ENCODE results near the gene TMEM179B. TPM values are rescaled to one million over a fixed set of nuclear protein-coding genes. Genes with fewer than 3 reads are reported as not detected.

The TMEM179B gene
- total RNA-seq, 1 experiment from 2014 or later, result 51.6 TPM

DNA sequence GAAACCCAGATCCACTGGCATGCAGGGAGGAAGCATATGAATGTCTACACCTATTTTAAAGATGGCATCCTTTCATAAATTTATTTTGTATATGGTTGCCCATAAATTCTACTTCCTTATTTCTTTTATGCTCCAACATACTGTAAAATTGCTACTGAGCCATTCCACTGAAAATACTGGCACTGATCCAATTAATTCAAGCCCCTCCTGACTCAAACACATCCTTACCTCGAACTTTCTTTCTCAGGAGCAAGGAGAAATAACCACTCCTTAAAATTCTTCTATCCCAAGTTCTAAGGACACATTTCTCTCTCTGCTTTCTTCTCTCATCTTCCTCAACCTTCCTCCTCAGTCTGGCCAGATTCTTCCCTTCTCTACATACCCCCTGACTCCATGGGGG is 23.5 kb downstream of the TMEM179B start:
- Histone ChIP-seq H3K9me2 (ENCODE audit: insufficient read depth) (no peaks in the 10 kb centered on the region), H2AFZ (ENCODE audit: low read depth, low read length, poor library complexity, severe bottlenecking) (no peak overlapping the region), H3K27ac (ENCODE audit: low read depth, low read length) (no peak overlapping the region), H3K36me3 (ENCODE audit: control insufficient read depth in 1 of 2, insufficient read depth in 2 of 2, low read length in 2 of 2) (no peaks in the 10 kb centered on the region; a peak in 1 of 4 replicates), H3K9me3 (ENCODE audit: control insufficient read depth in 1 of 2, insufficient read depth in 1 of 2, low read depth in 1 of 2, low read length in 2 of 2) (no peaks in the 10 kb centered on the region), H3K4me2 (ENCODE audit: low read length) (no peak overlapping the region), H3K9ac (ENCODE audit: low read length) (no peak overlapping the region), H3K4me1 (ENCODE audit: control insufficient read depth in 1 of 2, insufficient read depth in 2 of 2, low read length in 2 of 2) (peaks cover 0 to 11% of the 10 kb centered on the region in 2 experiments; a peak in 2 of 4 replicates), H3K4me3 (replicated peaks in 1 of 2; ENCODE audit: low read depth in 1 of 2, low read length in 2 of 2) (no peak overlapping the region), H3K79me2 (ENCODE audit: insufficient read depth, low read length) (no peaks in the 10 kb centered on the region), H4K20me1 (ENCODE audit: insufficient read depth) (no peaks in the 10 kb centered on the region), H3K27me3 (ENCODE audit: insufficient read depth, low read length) (no peaks in the 10 kb centered on the region)
- intact Hi-C loops (cut with micrococcal nuclease), result no loop called here
- RAD21 ChIA-PET (ENCODE audit: low non-redundant PET in 1 of 2, low total read pairs in 2 of 2, uncharacterized antibody in 2 of 2, unreplicated experiment in 2 of 2), result no interaction called here
- TF ChIP-seq SRF (IDR thresholded peaks at IDR 0.05; ENCODE audit: low read depth), result no peak
- TF ChIP-seq, protein P1, sequence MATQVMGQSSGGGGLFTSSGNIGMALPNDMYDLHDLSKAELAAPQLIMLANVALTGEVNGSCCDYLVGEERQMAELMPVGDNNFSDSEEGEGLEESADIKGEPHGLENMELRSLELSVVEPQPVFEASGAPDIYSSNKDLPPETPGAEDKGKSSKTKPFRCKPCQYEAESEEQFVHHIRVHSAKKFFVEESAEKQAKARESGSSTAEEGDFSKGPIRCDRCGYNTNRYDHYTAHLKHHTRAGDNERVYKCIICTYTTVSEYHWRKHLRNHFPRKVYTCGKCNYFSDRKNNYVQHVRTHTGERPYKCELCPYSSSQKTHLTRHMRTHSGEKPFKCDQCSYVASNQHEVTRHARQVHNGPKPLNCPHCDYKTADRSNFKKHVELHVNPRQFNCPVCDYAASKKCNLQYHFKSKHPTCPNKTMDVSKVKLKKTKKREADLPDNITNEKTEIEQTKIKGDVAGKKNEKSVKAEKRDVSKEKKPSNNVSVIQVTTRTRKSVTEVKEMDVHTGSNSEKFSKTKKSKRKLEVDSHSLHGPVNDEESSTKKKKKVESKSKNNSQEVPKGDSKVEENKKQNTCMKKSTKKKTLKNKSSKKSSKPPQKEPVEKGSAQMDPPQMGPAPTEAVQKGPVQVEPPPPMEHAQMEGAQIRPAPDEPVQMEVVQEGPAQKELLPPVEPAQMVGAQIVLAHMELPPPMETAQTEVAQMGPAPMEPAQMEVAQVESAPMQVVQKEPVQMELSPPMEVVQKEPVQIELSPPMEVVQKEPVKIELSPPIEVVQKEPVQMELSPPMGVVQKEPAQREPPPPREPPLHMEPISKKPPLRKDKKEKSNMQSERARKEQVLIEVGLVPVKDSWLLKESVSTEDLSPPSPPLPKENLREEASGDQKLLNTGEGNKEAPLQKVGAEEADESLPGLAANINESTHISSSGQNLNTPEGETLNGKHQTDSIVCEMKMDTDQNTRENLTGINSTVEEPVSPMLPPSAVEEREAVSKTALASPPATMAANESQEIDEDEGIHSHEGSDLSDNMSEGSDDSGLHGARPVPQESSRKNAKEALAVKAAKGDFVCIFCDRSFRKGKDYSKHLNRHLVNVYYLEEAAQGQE (IDR thresholded peaks at IDR 0.05; ENCODE audit: low read depth), result no peak
- no peak for TF ChIP-seq POLR2A (IDR thresholded peaks at IDR 0.05; ENCODE audit: borderline replicate concordance, extremely low read depth, insufficient read depth, insufficient read length)
- CTCF ChIA-PET, result no interaction called here
- BruUV-seq (replicated peaks), result no TSS peak
- POLR2A ChIA-PET, result interaction anchor here (1.3 to 2.5 kb wide), 2 partner anchors 17 to 30 kb away, joined by 3 to 10 read pairs; no protein-coding TSS in a partner anchor
- ATAC-seq (no peak), DNase-seq (ENCODE audit: low read depth, low spot score) (no peak)

DNA sequence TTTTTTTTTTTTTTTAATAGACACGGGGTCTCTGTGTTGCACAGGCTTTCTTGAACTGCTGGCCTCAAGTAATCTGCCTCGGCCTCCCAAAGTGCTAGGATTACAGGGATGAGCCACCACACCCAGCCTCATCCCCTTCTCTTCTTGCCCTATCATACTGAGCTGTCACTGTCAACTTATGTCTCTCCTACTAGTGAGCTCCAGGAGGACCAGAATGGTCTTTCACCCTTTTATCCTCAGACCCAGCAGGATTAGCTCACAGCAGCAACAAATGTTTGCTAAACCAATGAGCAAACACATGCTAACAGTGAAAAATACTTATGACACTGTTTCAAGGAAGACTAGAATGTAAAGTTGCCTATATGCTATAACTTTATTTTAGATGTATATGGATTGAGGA is 24.5 kb downstream of the TMEM179B start:
- Histone ChIP-seq H3K4me1 (ENCODE audit: control insufficient read depth in 1 of 2, insufficient read depth in 2 of 2, low read length in 2 of 2) (peaks cover 0 to 2% of the 10 kb centered on the region in 2 experiments; a peak in 1 of 4 replicates), H3K4me3 (replicated peaks in 1 of 2; ENCODE audit: low read depth in 1 of 2, low read length in 2 of 2) (no peak overlapping the region), H2AFZ (ENCODE audit: low read depth, low read length, poor library complexity, severe bottlenecking) (no peak overlapping the region), H3K27ac (ENCODE audit: low read depth, low read length) (no peak overlapping the region), H4K20me1 (ENCODE audit: insufficient read depth) (no peaks in the 10 kb centered on the region), H3K36me3 (ENCODE audit: control insufficient read depth in 1 of 2, insufficient read depth in 2 of 2, low read length in 2 of 2) (no peaks in the 10 kb centered on the region; a peak in 2 of 4 replicates), H3K9me3 (ENCODE audit: control insufficient read depth in 1 of 2, insufficient read depth in 1 of 2, low read depth in 1 of 2, low read length in 2 of 2) (no peaks in the 10 kb centered on the region), H3K9me2 (ENCODE audit: insufficient read depth) (no peaks in the 10 kb centered on the region), H3K9ac (ENCODE audit: low read length) (no peak overlapping the region), H3K4me2 (ENCODE audit: low read length) (no peak overlapping the region), H3K27me3 (ENCODE audit: insufficient read depth, low read length) (no peaks in the 10 kb centered on the region), H3K79me2 (ENCODE audit: insufficient read depth, low read length) (no peaks in the 10 kb centered on the region)
- BruUV-seq (replicated peaks), result no TSS peak
- DNase-seq (ENCODE audit: low read depth, low spot score) (no peak), ATAC-seq (no peak)
- ChIA-PET RAD21 (ENCODE audit: low non-redundant PET in 1 of 2, low total read pairs in 2 of 2, uncharacterized antibody in 2 of 2, unreplicated experiment in 2 of 2) (no interaction called here), POLR2A (interaction anchor here (1.3 to 2.5 kb wide), 2 partner anchors 16 to 30 kb away, joined by 3 to 10 read pairs; no protein-coding TSS in a partner anchor), CTCF (no interaction called here)
- intact Hi-C loops (cut with micrococcal nuclease), result no loop called here
- TF ChIP-seq SIN3A (IDR thresholded peaks at IDR 0.05; ENCODE audit: low read depth) (no peak), SP1 (IDR thresholded peaks at IDR 0.05; ENCODE audit: low read depth) (no peak), JUND (IDR thresholded peaks at IDR 0.05) (no peak), SRF (IDR thresholded peaks at IDR 0.05; ENCODE audit: low read depth) (no peak), ZNF274 (IDR thresholded peaks at IDR 0.05; ENCODE audit: low read depth, low read length) (no peak), CBX3 (IDR thresholded peaks at IDR 0.05; ENCODE audit: low read depth) (no peak), EZH2 (IDR thresholded peaks at IDR 0.05) (no peak), EZH2phosphoT487 (IDR thresholded peaks at IDR 0.05; ENCODE audit: borderline replicate concordance) (no peak), POLR2A (IDR thresholded peaks at IDR 0.05; ENCODE audit: borderline replicate concordance, extremely low read depth, insufficient read depth, insufficient read length) (no peak)
- TF ChIP-seq, protein P2, sequence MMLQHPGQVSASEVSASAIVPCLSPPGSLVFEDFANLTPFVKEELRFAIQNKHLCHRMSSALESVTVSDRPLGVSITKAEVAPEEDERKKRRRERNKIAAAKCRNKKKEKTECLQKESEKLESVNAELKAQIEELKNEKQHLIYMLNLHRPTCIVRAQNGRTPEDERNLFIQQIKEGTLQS (IDR thresholded peaks at IDR 0.05), result no peak
- TF ChIP-seq, protein P3, sequence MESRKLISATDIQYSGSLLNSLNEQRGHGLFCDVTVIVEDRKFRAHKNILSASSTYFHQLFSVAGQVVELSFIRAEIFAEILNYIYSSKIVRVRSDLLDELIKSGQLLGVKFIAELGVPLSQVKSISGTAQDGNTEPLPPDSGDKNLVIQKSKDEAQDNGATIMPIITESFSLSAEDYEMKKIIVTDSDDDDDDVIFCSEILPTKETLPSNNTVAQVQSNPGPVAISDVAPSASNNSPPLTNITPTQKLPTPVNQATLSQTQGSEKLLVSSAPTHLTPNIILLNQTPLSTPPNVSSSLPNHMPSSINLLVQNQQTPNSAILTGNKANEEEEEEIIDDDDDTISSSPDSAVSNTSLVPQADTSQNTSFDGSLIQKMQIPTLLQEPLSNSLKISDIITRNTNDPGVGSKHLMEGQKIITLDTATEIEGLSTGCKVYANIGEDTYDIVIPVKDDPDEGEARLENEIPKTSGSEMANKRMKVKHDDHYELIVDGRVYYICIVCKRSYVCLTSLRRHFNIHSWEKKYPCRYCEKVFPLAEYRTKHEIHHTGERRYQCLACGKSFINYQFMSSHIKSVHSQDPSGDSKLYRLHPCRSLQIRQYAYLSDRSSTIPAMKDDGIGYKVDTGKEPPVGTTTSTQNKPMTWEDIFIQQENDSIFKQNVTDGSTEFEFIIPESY (IDR thresholded peaks at IDR 0.05; ENCODE audit: extremely low read depth, insufficient replicate concordance, low read length), result no peak
- TF ChIP-seq, protein P4, sequence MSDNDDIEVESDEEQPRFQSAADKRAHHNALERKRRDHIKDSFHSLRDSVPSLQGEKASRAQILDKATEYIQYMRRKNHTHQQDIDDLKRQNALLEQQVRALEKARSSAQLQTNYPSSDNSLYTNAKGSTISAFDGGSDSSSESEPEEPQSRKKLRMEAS (IDR thresholded peaks at IDR 0.05), result no peak
